Limb (tissue), 2 donors: ENCODE data around the gene CACNG5.
A peak's percentile ranks its signal among the peaks of the same experiment; 100 is the strongest.

Source experiments
- DNase-seq, 2 donors: peaks; one replicate each; pipeline ENCODE4 v3.0.0-alpha.2; 2016; ENCODE audit errors: extremely low spot score in 2 of 2

Gene CACNG5

DNA sequence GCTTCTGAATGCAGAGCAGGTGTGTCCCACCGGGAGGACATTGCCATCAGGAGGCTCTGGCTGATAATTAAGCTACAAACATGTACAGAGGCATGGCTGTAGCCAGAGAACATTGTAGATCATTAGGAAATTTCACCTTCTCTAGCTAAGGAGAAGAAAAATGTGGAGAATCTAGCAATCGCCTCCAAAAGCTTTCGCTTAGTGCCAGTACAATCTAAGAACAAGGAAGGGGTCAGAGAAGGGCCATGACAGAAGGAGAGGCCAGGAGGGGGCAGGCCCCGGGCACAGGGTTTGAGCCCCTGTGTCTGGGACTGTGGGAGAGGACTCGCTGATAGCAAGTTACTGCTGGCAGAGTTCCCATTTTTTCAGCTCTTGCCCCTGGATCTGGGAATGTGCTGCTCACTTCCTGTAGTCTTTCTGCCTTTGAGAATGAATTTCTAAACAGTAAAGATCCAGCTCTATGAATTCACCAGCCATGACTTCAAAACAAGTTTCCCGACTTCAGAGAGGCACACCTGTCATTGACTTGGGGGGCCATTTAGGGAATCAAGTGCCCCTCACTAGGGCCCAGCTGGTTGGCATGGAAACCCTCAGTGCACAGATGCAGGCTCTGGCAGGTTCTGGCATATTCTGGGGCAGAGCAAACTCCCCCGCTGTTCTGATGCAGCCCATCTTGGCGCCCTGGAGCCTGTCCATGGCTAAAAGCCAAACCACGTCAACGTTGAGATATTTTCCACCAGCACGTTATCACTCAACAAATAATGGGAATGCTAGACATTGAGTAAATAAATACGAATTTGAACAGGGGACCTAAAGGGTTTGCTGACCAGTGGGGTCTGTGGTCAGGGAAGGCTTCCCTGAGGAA, 70.1 kb downstream of the CACNG5 start:
- DNase-seq, result peak; percentile 49 to 61

DNA sequence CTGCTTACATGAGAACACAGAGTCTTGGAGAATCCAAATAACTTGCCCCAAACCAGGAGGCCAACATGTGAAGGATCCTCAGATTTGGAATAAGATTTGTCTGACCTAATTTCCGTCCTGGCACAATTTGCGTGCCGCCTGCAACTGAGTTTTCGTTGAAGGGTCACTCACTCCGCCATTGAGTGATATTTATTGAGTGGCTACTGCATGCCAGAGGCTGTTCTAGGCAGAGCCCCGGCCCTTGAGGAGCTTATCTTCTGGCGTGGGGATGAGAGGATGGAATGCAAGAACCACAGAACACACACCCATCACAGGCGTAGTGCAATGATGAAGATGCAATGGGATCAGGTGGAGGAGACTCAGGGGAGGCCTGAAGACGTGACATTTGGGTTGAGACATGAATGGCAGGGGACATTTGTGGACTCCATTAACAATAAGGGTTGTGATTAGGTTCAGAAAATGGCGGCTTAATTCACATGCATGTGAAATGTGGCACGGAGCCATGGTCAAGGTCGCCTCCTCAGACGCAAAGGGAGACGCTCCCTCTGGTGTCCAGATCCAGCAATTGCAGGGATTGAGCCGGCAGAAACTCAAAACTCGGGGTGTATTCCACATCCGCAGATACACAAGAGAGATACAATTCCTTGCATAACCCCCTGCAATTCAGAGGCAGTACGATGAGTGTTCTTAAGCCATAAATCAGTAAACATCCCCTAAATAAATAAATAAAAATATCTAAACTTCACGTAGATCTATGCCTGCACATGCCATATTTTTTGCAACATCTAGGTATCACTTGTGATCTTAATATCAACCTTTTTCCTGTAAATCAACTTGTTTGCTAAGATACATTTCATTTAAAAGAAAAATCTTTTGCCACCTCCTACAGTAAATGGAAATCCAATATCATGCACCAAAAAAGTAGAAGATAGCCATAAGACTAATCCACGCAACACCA, 71.7 kb downstream of the CACNG5 start:
- peak; percentile 80 to 84 for DNase-seq

DNA sequence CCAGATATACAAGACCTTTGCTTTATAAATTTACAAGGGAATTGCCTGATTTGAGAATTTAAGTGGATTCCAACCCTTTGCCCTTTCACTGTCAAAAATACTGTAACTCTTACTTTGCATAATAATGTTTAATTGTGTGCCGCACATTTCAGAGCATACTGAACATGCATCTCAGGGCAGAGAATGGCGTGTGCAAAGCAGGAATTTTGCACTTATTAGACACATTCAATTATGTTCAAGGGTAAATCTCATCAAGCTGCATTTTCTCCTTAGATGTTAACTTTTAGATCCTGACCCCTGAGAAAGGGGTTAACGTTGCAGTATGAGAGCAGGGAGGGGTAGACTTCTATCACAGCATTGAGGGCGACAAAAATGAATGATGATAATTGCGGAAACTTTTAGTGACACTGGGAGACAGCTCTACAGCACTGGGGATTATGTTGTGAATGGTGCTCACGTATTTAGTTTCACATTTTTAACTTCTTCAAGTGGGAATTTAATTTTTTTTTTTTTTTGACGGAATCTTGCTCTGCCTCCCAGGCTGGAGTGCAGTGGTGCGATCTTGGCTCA, 75.0 kb downstream of the CACNG5 start:
- DNase-seq, result no peak

DNA sequence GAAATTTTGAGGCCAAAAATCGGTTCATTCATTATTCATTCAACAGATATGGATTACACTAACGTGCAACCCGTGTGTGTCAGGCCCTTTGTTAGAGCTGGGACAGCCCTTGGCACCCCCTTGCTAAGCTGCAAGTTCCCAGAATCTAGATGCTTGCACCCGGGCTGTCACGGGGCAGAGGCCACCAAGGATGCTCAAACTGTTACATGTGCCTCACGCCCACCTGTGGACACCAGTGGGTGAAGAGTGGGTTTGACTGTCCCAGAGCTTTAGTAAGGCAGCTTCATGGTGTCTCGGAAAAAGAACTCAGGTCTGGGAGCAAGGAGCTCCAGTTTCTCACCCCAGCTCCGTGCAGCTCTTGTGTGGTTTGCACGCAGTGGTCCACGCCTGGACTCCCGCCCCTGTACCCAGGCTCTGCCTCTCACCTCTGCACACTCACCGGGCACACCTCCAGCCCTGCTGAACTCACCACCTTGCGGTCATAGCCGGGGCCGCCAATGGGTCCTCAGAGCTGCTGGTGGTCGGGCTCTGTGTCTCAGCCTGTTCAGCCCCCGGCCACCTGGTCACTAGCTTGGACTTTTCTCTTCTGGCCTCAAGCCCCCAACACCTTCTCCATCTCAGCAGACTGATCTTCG, 75.9 kb downstream of the CACNG5 start:
- DNase-seq, result no peak

DNA sequence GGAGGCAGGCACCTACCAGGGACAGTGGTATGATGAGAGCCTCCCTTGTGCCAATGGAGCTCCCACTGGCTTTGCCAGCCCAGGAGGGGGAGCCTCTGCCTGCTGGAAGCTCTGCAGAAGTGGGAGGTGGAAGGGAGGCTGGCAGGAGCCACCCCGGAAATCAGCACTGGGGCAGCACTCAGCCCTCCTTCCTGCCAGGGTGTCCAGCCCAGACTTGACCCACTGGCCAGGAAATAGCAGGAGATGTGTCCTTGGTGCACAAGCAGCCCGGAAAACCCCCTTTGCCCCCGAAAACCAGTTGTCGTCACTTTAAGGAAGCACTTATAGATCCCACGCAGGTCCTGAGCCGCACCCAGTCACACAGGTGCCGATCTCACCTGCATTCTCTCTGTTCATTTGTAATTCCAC, 80.3 kb downstream of the CACNG5 start:
- DNase-seq, result no peak

DNA sequence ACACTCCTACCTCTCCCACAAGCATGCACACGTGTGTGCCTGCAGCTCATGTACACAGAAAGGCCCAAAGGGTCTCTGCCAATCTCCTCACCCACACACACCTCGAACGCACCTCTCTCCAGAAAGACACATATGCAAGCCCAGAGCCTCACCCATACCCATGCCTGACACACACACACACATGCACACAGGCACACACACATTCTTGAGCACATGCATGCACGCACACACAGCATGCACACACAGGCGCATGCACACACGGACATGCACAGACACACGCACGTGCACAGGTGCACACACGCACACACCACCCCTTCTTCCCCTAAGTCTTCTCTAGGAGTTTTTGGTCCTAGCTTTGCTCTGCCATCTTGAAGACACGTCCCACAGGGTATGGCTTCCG, 80.9 kb downstream of the CACNG5 start:
- no peak for DNase-seq

DNA sequence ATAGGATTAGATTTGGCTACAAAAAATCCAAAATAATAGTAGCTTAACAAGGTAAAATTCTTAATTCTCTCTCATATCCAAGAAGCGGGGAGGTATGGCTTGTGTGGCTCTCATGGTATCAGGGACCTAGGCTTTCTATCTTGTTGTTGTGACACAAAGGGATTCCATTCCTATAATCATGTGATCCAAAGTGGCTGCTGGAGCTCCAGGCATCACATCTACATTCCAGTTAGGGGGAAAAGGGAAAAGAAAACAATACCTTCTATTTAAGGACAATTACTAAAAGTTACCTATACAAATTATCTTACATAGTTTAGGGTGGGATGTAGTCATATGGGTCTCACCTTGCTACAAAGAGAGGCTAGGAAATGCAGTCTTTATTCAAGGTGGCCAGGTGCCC, 82.0 kb downstream of the CACNG5 start:
- no peak for DNase-seq

DNA sequence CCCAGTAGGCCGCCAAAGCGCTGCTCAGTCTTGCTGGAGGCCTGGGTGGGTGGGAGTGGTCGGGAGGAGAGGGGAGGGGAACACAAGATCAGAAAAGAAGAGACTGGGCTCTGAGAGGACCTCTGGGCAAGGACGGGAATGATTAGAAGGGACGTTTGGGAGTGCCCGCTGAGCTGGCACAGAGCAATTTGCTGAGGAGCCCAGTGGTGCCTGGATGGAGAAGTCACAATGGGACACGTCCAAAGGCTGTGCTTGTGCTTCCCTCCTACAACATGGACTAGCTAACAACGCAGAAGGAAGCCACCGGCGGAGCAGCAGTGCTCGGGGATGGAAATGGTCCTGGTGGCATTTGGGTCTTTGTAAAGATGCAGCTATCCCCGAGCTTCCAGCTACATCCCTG, 84.0 kb downstream of the CACNG5 start:
- peak in 1 of 2 donors; percentile 6 for DNase-seq

DNA sequence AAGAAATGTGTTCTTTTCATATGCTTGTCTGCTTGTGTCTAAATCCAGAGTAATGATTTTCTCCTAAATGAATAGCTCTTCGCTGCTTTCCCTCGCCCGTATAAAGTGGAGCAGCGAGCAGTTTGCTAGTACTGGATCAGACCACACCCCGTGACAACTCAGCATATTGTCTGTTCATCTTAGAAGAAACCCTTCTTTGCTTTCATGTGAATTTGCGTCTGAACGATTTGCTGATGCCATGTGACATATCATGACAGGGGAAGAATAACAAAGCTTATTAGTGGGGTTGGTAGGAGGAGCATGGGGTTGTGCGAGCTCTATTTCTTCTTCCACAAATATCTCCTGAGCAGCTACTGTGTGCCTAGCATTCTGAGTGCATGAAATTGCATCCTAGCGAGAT, 85.5 kb downstream of the CACNG5 start:
- no peak for DNase-seq

DNA sequence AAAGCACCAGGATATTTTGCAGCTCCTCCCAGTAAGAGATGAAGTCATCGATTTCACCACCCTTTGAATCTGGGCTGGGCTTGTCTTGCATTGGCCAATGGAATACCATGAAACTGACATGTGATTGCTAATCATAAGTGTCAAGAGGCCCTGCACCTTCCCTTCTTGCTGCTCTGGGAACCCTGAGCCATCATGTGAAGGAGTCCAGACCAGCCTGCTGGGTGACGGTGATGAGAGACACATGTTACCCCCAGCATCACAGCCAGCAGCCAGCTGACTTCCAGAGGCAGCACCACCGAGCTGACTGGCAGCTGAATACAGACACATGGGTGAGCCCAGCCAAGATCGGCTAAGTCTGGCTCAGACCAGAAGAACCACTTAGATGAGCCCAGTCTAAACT, 86.0 kb downstream of the CACNG5 start:
- DNase-seq, result peak in 1 of 2 donors; percentile 9

DNA sequence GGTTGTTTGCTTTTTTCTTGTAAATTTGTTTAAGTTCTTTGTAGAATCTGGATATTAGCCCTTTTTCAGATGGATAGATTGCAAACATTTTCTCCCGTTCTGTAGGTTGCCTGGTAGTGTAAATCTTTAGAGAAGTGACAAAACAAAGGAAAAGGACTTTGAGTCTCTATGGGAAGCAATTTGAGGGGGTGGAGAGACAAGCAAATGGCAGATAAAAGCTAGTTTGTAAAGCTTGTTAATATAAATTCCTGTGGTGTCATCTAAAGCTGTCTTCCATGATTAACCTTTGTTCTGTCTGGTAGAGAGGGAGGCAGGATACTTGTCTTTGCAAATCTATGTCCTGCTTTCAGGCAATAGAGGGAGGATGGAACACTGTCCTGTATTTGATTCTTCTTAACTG, 89.0 kb downstream of the CACNG5 start:
- no peak for DNase-seq

DNA sequence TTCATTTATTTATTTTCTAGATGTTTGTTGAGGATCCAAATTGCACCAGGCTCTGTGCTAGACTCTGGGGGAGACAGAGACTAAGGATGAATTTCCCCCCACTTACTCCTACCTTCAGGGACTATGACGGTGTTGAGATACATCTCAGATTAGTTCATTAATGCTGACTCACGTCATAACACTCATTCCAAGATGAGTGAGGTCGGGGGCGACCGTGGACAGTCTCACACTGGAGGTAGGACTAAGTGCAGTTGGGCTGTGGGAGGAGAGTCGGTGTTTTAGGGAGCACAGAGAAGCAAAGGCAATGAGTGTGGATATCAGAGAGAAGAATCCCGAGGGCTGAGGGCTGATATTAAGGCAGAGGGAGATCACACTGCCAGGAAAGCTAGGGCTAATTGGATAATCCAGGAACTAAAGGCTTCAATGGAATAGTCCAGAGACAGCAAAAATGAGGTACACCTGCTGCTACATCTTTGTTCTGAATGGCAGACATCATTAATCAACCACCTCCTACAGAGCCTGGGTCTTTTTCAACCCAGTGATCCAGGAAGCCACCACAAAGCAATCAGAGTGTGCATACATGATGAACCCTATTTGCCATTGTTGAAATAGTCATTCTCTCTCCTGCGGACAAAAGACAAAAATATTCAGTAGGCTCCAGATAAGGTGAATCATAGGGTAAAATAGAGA, 91.0 kb downstream of the CACNG5 start:
- no peak for DNase-seq

DNA sequence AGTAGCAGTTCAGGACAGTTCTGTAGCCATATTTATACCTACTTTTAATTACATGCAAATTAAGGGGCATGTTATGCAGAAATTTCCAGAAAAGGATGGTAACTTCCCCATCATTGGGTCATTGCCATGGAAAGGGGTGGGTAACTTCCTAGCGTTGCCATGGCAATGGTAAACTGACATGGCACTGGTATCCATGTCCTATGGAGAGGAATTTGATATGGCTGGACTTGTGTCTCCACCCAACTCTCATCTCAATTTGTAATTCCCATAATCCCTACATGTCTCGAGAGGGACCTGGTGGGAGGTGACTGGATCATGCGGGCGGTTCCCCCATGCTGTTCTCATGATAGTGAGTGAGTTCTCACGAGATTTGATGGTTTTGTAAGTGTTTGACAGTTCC, 94.0 kb downstream of the CACNG5 start:
- peak in 1 of 2 donors; percentile 6 for DNase-seq

DNA sequence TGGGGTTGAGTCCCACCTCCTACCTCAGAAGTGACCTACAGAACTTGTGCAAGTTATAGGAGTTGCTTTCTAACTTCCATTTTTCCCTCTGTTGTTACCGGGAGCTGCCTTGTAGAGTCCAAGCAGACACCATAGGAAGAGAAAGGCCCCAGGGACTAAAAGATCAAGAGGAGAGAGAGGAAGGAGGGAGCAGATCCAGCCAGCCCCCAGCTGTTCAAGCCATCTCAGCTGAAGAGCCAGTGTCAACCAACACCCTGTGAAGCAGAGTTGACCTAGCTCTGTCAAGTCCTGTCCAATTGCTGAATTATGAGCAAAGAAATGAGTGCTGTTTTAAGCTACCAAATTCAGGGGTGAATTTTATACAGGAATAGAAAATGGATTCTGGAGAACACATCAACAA, 94.7 kb downstream of the CACNG5 start:
- peak in 1 of 2 donors; percentile 17 for DNase-seq

DNA sequence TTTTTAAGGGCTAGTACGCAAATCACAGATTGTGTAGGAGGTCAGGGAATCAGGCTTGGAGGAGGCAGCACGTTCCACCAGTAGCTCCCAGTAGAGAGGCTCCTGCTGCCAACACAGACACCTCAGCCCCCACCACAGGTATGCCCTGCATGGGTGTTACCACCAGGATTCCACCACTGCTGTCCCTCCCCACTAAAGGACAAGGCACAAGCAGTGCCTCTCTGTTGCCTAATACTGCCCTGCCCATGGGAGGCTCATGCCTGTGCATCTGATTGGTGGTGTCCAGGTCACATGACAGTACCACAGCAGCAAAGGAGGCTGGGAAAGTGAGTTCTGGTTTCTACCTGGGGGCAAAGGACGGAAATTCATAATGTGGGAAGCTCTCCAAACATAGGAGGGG, 96.0 kb downstream of the CACNG5 start:
- DNase-seq, result peak in 1 of 2 donors; percentile 20

DNA sequence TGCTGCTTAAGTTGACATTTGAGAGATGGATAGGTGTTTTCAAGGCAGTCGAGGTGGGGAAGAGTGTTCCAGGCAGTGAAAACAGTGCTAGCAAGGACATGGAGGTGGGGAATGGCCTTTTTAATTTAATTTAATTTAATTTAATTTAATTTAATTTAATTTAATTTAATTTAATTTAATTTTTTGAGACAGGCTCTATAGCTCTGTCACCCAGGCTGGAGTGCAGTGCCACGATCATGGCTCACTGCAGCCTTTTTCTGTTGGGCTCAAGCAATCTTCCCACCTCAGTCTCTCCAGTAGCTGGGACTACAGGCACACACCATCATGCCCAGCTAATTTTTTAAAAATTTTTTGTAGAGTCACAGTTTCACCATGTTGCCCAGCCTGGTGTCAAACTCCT, 97.4 kb downstream of the CACNG5 start:
- no peak for DNase-seq

DNA sequence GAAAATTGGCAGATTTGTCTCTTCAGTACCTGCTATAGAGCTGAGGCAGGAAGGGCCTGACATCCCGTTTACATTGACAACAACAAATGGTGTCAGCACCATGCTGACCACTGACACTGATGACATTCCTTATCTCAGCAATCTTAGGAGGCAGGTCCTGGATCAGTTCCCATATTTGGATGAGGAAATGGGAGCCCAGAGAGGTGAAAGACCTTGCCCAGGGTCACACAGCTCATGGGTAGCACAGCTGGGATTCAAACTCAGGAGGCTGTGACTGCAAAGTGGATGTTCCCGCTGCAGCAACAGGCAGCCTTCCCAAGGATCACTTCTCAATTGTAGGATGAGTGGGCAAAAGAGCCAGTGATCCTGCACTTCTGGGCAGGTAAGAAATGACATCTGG, 99.1 kb downstream of the CACNG5 start:
- DNase-seq, result peak in 1 of 2 donors; percentile 7
